ENCODE measurements around the gene KLHL4.

DNA sequence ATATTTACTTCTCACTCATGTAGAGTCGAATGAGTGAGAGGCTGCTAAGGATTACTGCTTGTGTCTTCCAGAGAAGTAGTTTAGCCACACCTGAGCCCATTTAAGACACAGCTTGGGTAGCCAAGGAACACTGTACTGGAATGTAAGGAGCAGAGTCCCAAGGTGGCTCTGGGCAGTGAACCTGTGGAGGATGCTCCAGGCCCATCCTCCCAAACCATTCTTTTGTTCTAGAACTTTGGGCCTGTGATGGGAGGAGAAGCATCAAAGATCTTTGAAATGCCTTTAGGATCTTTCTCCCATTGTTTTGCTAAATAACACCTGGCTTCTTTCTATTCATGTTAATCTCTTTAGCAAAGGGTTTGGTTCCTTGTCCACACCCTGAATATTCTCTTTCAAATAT, 162.2 kb downstream of the KLHL4 start:
- TF ChIP-seq, protein P1, sequence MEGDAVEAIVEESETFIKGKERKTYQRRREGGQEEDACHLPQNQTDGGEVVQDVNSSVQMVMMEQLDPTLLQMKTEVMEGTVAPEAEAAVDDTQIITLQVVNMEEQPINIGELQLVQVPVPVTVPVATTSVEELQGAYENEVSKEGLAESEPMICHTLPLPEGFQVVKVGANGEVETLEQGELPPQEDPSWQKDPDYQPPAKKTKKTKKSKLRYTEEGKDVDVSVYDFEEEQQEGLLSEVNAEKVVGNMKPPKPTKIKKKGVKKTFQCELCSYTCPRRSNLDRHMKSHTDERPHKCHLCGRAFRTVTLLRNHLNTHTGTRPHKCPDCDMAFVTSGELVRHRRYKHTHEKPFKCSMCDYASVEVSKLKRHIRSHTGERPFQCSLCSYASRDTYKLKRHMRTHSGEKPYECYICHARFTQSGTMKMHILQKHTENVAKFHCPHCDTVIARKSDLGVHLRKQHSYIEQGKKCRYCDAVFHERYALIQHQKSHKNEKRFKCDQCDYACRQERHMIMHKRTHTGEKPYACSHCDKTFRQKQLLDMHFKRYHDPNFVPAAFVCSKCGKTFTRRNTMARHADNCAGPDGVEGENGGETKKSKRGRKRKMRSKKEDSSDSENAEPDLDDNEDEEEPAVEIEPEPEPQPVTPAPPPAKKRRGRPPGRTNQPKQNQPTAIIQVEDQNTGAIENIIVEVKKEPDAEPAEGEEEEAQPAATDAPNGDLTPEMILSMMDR (IDR thresholded peaks at IDR 0.05), result no peak
- TF ChIP-seq POLR2AphosphoS5 (IDR thresholded peaks at IDR 0.05) (no peak), POLR2A (IDR thresholded peaks at IDR 0.05) (no peak)
